ENCODE measurements around the gene ENTREP1.
"Not testable (repeated sequence)": the region's sequence is repeated elsewhere in the genome, so short reads cannot be mapped to it uniquely, and the experiment has no call there.

ENTREP1 gene

DNA sequence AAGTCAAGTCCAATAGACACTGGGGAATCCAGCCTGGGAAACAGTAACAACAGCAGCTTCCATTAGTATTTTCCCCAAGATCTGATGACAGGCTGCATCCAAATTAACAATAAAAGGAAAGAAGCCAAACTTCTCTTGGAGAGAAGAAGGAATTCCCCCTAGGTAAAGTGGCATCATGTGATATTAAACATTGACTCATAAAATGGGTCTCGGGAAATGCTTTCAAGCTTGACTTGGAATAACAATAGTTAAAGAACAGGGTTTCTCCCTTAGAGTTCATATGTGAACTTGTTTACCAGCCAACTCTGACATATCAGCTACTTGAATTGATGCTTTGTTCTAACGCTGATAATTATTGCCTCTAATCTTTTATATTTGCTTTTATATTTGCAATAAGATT lies 45.4 kb downstream of the ENTREP1 start:
- no peak for DNase-seq

DNA sequence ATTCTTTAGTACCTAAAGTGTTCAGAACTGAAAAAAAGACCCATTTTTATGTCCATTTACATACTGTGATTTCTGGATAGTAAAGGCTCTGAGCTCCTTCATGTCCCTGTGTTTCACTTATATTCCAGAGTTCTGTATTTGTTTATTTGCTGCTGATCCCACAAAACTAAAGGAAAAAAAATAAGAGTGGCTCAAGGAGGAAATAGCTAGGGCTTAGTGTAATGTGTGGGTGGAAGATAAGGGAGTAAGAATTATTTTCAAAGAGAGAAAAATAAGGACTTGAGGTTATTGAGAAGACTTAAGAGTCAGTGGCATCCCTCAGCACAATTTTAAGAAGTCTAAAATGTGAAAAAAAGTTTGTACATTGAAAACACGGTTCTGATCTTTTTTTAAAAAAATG lies 46.0 kb downstream of the ENTREP1 start:
- no peak for DNase-seq

DNA sequence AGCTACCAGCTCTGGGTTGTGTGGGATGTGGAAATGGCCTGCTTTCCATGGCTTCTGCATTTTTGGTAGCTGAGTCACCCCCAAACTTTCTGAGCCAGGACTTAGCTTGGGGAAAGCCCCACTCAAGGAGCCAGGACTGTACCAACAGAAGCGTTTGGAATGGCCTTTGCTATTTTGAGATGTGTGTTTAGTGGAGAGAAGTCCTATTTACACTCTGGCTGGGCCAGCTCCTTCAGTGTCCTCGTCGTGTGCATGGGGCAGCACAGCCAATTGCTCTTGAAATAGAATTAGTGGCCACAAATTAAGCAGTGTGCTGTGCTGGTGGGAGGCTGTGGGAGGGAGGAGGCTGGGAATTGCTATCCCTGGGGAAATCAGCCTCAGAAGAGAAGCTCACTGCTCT lies 51.6 kb downstream of the ENTREP1 start:
- no peak for DNase-seq

DNA sequence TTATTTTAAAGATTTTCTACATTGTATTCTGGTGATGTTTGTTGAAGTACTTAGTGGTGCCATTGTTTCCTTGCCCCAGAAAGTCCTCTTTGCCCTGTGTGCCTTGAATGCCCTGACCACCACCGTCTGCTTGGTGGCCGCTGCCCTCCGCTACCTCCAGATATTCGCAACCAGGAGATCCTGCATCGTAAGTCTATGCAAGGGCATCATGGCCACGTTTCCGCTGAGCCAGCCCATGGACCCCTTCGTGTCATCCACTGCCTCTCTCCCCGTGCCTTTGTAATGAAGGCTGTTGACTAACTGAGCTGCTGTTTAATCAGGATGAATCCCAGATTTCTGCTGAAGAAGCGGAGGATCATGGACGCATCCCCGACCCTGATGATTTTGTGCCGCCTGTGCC lies 52.3 kb downstream of the ENTREP1 start:
- no peak for DNase-seq

DNA sequence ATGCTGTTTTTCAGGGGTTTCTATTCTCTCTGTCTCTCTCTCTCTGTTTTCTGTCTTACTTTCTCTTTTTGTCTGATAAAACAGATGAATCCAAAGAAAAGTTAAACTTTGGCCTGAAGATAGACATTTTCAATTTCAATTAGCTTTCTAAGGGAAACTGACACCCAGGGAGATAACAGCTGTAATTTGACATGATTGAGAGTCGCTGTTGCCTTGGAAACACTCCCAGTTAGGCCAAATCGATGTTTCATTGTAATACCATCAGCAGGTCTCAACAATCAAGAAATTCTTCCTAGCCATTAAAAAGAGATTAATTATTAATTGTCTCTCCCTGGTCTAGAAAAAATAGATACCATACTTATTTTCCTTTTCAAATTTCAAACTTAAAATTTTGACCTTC lies 53.0 kb downstream of the ENTREP1 start:
- no peak for DNase-seq

DNA sequence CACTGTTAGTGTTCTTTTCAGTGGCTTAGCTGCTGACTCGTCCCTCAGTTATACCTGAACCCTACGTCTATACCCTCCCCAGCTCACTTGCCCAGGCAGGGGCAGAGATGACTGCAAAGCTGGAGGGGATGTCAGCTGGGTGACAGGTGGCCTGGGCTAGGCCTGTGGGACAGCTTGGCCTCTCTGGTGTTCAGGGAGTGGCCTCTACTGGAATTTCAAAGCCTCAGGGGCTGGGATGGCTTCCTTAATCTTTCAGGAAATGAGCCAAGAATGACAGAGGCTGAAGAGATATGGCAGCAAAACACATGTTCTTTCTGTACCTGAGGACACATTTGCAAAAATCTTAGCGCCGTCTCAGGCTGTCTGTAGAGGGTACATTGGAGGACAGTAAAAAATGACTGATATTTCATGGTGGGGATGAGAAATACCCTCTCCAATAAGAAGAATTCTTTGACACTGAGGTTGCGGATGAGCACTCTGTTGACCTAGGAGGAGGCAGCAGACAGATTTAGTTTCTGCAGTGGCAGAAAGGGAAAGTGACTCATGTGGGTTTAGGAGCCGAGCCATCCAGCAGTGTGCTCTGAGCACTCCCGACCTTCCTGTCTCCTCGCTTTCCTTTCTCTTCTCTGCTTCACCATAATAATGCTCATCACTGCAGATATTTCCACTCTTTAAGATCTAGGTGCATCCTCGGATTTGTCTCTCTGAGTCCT lies 54.4 kb downstream of the ENTREP1 start:
- DNase-seq = no peak

DNA sequence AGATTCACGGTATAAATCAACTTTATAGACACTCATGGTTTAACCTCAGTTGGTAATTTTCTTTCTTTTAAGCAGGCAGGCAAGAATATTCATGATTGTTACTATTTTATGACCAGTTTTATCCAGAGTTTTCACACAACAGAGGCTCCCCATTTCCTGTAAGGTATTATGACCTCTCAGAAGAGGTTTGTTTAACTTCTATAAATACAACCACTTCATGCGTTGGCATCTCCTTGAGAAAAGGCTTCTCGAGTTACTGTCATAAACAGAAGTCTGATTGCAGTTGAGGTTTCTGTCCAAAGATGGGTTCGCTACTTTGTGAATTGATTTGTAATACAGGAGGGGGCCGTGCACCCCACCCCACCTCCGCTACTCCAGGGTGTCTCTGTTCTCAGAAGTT lies 55.3 kb downstream of the ENTREP1 start:
- DNase-seq = no peak

DNA sequence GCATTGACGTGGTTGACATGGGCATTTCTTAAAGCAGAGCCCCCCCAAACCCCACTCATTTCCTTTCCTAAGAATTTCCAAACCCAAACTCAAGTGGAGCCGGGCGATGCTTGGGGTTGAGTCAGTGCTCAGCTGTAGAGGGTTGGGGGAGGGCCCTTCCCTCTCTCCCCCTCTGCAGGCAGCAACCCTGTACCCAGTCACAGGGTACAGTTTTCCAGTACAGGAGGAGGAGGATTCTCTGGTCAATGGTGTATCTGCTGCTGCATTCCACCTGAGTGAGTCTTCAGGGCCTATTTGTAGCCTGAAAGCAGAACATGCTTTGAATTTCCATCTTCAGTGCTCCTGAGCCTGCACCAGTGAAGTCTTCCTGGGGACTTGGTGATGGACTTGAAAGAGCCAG lies 55.8 kb downstream of the ENTREP1 start:
- DNase-seq = no peak

DNA sequence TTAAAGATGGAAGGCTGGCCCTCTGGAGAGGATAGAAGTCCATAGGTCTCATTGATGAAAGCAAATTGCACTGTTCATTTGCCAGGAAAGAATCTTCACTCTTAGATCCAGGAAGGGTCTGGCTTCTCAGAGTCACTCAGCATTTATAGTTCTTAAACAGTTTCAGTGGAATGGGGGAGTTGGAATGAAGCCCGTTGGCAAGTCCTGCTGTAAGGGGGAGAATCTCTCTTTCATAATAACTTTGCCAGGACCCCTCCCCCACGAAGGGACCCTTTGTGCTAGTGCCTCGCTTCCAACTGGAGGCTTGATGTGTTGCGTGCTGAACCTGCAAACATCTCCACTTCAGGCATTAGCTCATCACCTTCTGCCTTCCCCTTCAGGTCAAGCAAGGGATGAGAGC lies 57.1 kb downstream of the ENTREP1 start:
- no peak for DNase-seq

DNA sequence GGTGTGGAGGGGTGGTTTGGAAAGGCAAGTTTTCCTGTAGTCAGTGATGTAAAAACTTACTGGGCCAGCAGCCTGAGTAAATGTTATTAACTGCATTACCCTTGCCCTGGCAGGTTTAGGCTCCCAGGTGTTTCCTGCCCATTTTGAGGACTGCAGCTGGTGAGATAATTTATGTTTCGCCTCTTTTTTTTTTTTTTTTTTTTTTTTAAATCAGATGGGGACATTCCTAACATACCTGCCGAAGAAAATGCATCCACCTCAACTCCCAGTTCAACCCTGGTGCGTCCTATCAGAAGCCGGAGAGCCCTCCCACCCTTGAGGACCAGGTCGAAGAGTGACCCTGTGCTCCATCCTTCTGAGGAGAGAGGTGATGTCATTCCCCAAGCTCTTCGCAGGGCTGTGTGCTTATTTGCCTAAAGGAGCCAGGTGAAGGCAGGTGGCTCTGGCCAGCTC lies 60.6 kb downstream of the ENTREP1 start:
- DNase-seq = no peak

DNA sequence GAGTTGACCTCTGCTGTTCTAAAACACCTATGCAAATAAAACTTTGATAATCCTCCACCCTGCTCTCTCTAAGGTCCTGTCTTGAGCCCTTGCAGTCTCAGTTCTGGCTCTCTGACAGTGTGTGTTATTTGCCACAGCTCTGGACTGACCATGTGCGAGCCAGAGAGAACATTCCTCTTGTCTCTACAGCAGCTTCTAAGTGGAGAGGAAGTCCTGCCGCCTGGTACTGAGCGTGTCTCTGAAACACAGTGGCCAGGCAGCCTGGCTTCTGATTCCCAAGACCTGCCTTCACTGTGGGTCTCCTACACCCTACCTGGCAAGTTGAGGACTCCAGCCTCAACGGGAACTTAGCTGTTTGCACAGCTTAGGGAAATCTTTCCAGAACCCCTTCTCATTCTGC lies 61.6 kb downstream of the ENTREP1 start:
- DNase-seq = no peak

DNA sequence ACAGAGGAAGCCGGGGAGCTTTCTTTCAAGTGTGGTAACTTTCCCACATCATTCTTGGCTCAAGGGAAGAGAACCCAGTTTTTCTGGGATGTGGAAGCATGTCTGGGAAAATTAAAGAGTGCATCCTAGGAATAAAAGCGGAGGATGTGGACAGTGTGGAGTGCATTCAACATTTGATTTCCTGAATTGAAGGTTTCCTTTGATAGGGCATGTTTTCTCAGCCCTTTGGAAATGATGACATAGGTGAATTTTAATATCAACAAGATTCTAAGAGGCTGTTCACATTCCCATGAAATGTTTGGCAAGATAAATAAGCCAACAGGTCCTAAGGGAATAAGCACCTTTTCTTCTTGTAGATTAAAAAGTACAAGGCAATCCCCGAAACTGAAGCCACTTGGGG lies 63.6 kb downstream of the ENTREP1 start:
- DNase-seq = no peak

DNA sequence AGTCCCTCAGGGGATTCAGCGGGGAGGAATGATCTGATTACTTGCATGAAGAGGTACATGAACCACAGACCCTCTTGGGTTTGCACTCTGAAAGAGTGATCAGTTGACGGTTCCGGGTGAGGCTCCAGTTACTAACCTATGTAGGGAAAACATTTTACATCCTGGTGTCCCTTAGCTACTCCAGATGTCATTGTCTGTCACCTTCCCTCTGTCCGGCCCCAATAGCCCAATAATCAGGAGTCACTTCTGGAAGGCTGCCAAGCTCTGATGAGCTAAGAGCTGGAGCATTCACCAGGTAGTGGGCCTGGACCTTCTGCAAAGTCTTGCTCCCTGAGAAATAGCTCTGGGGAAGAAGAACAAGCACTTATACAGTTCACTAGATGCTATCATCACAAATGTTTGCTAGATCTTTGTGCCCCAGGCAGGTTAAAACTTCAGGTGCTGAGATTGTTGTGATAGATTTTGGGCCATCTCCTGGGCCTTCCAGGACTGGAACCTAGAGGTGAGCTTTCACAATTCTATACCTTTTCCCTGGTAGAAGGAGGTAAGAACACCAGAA lies 64.5 kb downstream of the ENTREP1 start:
- DNase-seq = no peak

DNA sequence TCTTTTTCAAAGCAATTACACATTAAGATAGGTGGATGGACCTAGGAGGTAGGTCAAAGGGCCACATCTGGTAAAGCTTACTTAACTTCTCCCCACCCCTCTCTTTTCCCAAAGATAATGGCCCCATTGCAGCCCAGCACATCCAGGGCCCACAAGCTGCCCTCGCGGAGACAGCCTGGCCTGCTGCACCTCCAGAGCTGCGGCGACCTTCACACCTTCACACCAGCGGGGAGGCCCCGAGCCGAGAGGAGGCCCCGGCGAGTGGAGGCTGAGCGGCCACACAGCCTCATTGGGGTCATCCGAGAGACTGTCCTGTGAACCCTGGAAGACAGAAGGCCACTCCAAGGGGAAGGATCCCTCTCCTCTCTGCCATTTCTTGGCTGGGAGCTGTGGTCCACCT lies 66.5 kb downstream of the ENTREP1 start:
- DNase-seq = no peak

DNA sequence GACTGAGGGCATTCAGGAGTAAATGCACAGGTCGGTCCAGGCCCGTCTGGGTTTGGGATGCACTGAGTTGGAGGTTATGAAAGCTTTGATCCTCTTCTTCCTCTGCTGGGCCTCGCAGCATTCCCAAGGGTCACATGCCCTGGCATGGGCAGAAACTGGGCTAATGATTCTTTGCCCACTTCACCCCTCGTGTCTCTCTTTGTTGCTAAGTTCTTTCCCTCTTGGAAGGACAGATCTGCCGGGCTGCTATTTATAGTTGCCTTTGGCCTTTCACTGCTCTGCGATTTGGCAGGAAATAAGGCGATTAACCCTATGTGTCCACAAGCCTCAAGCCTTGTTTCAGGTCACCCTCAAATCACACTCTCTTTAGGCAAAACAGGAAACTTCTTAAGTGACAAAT lies 66.9 kb downstream of the ENTREP1 start:
- DNase-seq = no peak

DNA sequence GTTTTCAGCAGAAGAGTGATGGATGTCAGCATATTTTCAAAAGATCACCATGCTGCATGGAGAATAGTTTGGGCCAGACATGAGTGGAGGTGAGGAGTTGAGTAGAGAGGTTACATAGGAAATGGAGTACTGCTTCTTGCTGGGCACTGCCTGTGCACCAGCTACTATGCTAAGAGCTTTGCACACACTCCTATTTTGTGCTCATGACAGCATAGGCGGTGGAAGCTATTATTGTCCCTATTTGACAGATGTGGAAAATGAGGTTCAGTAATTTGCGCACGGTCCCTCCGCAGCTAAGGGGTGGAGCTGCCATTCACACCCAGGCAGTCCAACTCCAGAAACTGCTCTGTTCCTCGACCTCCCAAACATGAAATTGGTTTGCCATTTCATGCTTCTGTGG lies 67.8 kb downstream of the ENTREP1 start:
- no peak for DNase-seq

DNA sequence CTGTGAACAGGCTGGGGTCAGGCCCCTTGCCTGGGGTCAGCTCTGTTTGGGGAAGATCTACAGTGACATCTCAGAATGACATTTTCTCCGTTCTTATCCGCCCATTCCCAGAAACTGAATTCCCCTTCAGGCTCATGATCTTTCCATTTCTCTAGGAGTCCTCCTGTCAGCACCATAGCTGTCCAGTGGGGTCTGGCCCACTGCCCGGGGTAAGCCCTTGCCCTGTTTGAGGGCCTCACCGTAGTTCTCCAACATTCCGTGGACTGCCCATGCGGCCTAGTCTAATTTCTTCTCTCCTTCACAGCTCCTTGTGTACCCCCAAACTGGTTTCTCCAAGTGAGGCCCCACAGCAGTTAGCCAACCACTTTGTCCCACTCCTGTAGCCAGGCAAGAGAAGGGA lies 68.4 kb downstream of the ENTREP1 start:
- DNase-seq = no peak

DNA sequence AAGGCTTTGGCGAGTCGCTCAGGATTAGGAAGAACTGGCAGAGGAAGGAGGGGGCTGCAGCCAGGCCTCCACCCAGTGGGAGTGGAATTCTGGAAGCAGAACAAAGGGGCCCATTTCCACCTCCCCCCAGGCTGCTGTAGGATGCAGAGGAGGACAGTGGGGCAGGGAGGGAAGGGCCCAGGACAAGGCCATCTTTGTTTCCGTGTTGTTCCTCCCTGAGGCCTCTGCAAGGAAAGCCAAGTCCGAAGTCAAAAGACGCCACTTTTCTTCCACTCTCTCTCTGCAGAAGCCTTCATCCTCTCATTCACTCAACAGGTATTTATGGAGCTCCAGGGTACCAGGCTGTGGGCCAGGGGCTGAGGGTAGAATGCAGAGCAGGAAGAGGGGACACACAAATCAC lies 70.7 kb downstream of the ENTREP1 start:
- DNase-seq = no peak

DNA sequence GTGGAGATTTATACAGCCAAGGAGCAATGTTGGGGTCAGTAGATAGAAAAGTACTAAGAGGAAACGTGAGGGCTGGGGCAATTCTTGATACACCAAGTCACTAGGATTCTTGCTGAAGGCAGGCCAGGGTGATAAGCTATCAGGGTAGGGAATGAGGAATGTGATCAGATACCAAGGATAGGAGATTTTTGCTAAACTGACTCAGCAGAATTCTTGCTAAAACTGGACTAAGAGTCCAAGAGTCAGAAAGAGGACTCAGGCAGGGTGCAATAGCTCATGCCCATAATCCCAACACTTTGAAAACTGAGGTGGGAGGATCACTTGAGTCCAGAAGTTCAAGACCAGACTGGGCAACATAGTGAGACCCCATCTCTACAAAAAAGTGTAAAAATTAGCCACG lies 71.7 kb downstream of the ENTREP1 start:
- DNase-seq = no peak

DNA sequence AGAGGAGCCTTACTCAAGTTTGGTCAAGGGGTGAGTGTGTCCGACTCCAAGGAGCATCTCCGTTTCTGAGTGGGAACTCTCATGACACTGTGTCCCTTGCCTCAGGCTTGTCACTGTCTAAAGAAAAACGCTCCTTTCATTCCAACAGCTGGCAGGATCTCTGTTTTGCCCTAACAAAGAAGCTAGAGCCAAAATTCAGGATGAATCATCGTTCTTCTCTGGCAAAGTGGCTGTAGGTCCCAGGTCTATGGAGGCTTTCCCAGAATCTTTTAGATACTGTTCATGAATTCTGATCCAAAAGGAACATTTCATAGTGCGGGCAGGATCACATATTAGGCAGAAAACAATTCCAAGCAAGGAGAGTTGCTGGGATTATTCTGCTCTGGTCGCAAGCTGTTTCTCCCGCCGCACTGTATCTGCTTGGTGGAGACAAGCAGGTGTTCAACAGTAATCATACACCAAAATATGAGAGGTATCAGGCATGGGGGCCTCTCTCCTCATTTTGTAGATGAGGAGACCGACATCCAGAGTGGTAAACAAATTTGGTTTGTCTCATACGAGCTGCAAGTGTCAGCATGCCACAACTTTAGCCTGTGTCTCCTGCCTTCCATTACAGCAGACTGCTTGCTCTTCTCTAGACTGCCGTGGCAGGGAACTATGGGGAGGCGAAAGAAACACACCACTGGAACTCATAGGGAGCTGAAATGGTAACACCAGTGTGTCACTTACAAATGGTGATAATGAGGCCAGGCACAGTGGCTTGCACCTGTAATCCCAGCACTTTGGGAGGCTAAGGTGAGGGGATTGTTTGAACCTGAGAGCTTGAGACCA lies 72.6 kb downstream of the ENTREP1 start:
- DNase-seq = no peak

DNA sequence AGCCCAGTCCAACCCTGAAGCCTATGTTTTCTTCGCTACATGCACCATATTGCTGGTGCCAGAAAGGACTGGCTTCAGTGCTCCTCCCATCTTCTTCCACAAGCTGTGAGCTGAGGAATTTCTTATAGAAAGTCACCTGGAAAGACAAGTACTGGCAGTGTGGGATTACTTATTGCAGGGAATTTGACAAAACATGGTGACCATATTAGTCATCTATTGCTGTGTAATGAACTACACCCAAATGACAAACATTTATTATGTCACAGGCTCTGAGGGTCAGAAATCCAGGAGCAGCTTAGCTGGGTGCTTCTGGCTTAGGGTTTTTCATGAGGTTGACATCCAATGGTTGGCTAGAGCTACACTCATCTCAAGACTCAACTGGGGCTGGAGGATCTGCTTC lies 75.5 kb downstream of the ENTREP1 start:
- no peak for DNase-seq

DNA sequence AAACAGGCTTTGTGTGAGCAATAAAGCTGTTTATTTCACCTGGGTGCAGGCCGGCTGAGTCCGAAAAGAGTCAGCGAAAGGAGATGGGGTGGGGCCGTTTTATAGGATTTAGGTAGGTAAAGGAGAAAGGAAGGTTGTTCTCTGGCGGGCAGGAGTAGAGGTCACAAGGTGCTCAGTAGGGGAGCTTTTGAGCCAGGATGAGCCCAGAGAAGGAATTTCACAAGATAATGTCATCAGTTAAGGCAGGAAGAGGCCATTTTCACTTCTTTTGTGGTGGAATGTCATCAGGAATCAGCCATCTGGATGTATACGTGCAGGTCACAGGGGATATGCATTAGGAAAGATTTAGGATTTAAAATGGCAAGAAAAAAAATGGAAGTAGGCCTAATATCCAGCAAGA lies 84.9 kb downstream of the ENTREP1 start:
- DNase-seq = not testable (repeated sequence)

DNA sequence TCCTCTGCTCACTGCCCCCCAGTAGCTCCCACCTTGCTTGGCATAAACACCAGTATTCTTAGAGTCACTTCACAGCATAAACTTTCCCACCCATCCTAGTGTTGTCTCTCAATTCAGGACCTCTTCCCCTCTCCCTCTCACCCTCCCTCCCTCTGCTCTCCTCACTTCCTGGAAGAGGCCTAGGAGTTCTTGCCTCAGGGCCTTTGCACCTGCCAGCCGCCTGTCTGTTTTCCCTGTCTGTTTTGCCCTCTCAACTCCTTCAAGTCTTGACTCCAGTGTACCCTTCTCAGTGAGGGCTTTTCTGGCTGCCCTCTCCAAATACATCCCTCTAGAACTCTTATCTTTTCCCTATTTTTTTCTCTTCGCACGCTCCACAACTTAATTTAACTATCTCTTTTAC lies 86.2 kb downstream of the ENTREP1 start:
- no peak for DNase-seq

All from SHP77 treated with DMSO at 0.1 percent for 48 hours (cell line).